Measurements from ENCODE around the gene GPR176. TPM values are rescaled to one million over a fixed set of nuclear protein-coding genes. Genes with fewer than 3 reads are reported as not detected.

Gene GPR176
- total RNA-seq, 1 donor, result 173 TPM

DNA sequence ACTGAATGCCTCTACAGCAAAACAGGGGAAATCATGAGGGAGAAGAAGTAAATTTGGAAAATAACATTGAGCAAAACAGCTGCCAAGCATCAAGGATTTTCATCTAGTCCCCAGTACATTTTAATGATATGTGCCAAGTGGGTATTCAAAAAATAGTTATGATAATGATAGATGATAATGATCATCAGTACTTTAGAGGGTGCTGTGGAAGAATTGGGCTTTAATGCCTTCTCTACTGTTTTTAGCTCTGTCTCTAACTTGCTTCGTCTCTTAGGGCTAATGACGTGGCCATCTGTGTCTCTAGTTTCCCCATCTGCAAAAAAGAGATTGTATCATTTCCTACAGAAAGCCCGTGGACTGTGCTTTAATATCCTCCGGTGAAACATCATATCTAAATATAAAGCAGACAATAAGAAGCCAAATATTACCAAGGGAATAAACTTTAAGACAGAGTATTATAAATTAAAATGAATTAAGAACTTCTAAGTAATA, 127.2 kb downstream of the GPR176 start:
- Histone ChIP-seq H3K4me1 (ENCODE audit: insufficient read depth, low read length) (peaks cover 34% of the 10 kb centered on the region), H3K27me3 (ENCODE audit: insufficient read depth, low read length) (no peaks in the 10 kb centered on the region), H3K4me3 (ENCODE audit: insufficient read depth, low read length) (no peak overlapping the region), H4K20me1 (ENCODE audit: insufficient read depth, low read length) (no peaks in the 10 kb centered on the region), H3K36me3 (ENCODE audit: insufficient read depth, low read length) (peaks cover 4% of the 10 kb centered on the region), H2AFZ (ENCODE audit: low read length) (no peak overlapping the region), H3K79me2 (ENCODE audit: insufficient read depth, low read length) (no peaks in the 10 kb centered on the region), H3K27ac (ENCODE audit: low read depth, low read length) (peak overlapping the region; percentile 24), H3K9me3 (ENCODE audit: low read depth, low read length) (no peaks in the 10 kb centered on the region), H3K4me2 (ENCODE audit: insufficient read depth, low read length) (peak overlapping the region; percentile 23)
- no peak for DNase-seq (ENCODE audit: insufficient read length, low spot score, missing footprints)
- TF ChIP-seq, protein P1, sequence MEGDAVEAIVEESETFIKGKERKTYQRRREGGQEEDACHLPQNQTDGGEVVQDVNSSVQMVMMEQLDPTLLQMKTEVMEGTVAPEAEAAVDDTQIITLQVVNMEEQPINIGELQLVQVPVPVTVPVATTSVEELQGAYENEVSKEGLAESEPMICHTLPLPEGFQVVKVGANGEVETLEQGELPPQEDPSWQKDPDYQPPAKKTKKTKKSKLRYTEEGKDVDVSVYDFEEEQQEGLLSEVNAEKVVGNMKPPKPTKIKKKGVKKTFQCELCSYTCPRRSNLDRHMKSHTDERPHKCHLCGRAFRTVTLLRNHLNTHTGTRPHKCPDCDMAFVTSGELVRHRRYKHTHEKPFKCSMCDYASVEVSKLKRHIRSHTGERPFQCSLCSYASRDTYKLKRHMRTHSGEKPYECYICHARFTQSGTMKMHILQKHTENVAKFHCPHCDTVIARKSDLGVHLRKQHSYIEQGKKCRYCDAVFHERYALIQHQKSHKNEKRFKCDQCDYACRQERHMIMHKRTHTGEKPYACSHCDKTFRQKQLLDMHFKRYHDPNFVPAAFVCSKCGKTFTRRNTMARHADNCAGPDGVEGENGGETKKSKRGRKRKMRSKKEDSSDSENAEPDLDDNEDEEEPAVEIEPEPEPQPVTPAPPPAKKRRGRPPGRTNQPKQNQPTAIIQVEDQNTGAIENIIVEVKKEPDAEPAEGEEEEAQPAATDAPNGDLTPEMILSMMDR (IDR thresholded peaks at IDR 0.05; ENCODE audit: extremely low read depth, low read depth, low read length), result no peak

DNA sequence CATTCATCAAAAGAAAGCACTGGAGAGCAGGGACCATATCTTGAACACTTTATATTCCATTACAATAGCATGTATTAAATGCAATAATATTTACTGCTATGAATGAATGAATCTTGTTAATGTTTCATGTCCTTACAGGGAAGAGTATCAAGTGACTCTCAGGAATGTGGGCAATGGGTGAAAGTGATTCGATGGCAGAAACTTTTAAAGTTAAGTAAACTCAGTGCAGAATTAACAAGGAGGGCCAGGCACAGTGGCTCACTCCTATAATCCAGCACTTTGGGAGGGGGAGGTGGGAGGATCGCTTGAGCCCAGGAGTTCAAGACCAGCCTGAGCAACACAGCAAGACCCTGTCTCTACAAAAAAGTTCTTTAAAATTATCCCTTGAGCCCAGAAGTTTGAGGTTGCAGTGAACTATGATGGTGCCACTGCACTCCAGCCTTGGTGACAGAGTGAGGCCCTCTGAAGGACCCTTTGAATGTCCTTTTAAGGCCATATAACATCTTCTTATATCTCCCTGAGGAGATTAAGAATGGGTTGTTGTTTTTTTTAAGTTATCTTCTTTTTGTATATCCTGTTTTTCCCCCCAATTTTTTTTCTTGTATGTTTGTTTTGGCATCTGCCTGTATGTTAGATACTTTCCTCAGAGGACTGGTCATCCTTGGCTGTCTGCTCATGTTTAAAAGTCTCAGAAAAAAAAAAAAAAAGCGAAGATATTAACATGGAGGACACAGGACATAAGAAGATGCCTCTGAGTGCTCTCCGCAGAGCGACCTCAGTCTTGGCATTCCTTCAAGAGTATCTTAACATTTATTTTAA, 127.8 kb downstream of the GPR176 start:
- no peaks in the 10 kb centered on the region for H3K27me3 ChIP-seq (ENCODE audit: insufficient read depth, low read length)
- H3K27ac ChIP-seq (ENCODE audit: low read depth, low read length), result peak overlapping the region; percentile 24
- peaks cover 4% of the 10 kb centered on the region for H3K36me3 ChIP-seq (ENCODE audit: insufficient read depth, low read length)
- no peaks in the 10 kb centered on the region for H3K9me3 ChIP-seq (ENCODE audit: low read depth, low read length)
- H3K79me2 ChIP-seq (ENCODE audit: insufficient read depth, low read length), result no peaks in the 10 kb centered on the region
- H3K4me2 ChIP-seq (ENCODE audit: insufficient read depth, low read length), result peak overlapping the region; percentile 23
- no peak overlapping the region for H3K4me3 ChIP-seq (ENCODE audit: insufficient read depth, low read length)
- no peaks in the 10 kb centered on the region for H4K20me1 ChIP-seq (ENCODE audit: insufficient read depth, low read length)
- peaks cover 40% of the 10 kb centered on the region for H3K4me1 ChIP-seq (ENCODE audit: insufficient read depth, low read length)
- DNase-seq (ENCODE audit: insufficient read length, low spot score, missing footprints), result peak; percentile 74
- TF ChIP-seq, protein P1 (IDR thresholded peaks at IDR 0.05; ENCODE audit: extremely low read depth, low read depth, low read length), result no peak
- H2AFZ ChIP-seq (ENCODE audit: low read length), result no peak overlapping the region

DNA sequence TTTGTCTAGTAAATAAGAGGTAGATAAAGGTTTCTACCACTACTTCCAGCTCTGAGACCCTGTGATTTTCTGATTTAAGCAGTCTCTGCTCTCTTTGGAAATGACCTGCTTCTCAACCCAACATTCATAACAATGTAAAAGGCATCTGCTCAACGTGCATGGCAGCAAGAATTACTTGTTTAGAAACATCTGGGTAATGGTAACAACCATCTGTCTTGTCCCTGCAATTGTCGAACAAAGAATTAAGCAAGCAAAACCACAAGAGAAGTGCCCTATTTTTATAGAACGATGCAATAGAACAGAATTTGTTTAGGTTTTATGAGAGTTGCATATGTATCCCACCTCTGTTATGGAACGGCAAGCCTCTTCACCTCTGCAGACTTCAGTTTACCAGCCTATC, 130.3 kb downstream of the GPR176 start:
- Histone ChIP-seq H3K36me3 (ENCODE audit: insufficient read depth, low read length) (no peaks in the 10 kb centered on the region), H3K4me2 (ENCODE audit: insufficient read depth, low read length) (no peak overlapping the region), H2AFZ (ENCODE audit: low read length) (no peak overlapping the region), H3K9me3 (ENCODE audit: low read depth, low read length) (no peaks in the 10 kb centered on the region), H3K27ac (ENCODE audit: low read depth, low read length) (no peak overlapping the region), H4K20me1 (ENCODE audit: insufficient read depth, low read length) (no peaks in the 10 kb centered on the region), H3K27me3 (ENCODE audit: insufficient read depth, low read length) (no peaks in the 10 kb centered on the region), H3K4me1 (ENCODE audit: insufficient read depth, low read length) (peaks cover 61% of the 10 kb centered on the region), H3K79me2 (ENCODE audit: insufficient read depth, low read length) (peaks cover 6% of the 10 kb centered on the region), H3K4me3 (ENCODE audit: insufficient read depth, low read length) (no peak overlapping the region)
- TF ChIP-seq, protein P1 (IDR thresholded peaks at IDR 0.05; ENCODE audit: extremely low read depth, low read depth, low read length), result no peak
- peak; percentile 69 for DNase-seq (ENCODE audit: insufficient read length, low spot score, missing footprints)

DNA sequence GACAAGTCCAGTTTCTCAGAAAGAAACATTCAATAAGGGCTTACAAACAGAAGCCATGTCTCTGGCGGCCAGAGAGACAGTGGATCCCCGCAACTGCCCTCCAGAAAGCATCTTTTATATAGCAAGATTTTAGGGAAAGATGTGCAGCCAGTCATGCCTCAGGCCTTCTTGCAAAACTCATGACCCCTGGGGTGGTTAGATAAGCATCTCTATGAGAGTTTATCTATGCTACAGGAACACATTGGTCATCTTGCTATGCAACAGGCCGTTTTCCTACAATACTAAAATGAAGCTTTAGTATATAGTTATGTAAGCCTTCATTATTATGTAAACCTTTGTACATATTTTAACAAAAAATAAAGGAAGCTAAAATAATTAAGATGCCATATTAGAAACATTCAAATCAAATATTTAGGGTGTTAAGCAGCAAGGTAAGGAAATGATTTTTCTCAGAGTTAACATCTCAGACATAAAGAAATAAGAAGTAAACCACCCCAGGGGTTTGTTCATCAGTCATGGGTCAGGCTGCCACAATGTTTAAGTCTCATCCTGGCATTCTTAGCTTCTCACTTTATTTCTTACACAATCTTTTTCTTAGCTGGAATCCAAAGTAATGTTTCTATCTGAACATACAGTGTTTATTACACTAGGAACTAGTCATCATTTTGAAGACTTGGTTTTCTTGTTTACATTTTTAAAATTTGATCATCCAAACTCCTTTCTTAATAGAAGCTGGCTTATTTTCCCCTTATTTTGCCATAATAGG, 131.1 kb downstream of the GPR176 start:
- H2AFZ ChIP-seq (ENCODE audit: low read length), result no peak overlapping the region
- H3K36me3 ChIP-seq (ENCODE audit: insufficient read depth, low read length), result no peaks in the 10 kb centered on the region
- no peaks in the 10 kb centered on the region for H4K20me1 ChIP-seq (ENCODE audit: insufficient read depth, low read length)
- H3K9me3 ChIP-seq (ENCODE audit: low read depth, low read length), result no peaks in the 10 kb centered on the region
- H3K4me3 ChIP-seq (ENCODE audit: insufficient read depth, low read length), result no peak overlapping the region
- peaks cover 13% of the 10 kb centered on the region for H3K79me2 ChIP-seq (ENCODE audit: insufficient read depth, low read length)
- peak; percentile 62 for DNase-seq (ENCODE audit: insufficient read length, low spot score, missing footprints)
- peak overlapping the region; percentile 13 for H3K4me2 ChIP-seq (ENCODE audit: insufficient read depth, low read length)
- no peak overlapping the region for H3K27ac ChIP-seq (ENCODE audit: low read depth, low read length)
- TF ChIP-seq, protein P1 (IDR thresholded peaks at IDR 0.05; ENCODE audit: extremely low read depth, low read depth, low read length), result no peak
- H3K4me1 ChIP-seq (ENCODE audit: insufficient read depth, low read length), result peaks cover 68% of the 10 kb centered on the region
- H3K27me3 ChIP-seq (ENCODE audit: insufficient read depth, low read length), result no peaks in the 10 kb centered on the region
